WTC11 (cell line): ENCODE data around the gene BICD1. TPM values are rescaled to one million over a fixed set of nuclear protein-coding genes. Genes with fewer than 3 reads are reported as not detected.

Experiments
- ATAC-seq: fragments of 200-7000 bp; cut with Tn5 transposase; 2 replicates; pipeline ENCODE4 v1.10.0; 2021; ENCODE audit warnings: mild to moderate bottlenecking, moderate library complexity
- CTCF ChIA-PET: fragments of 300-600 bp; sonication (Branson Sonifier 250); formaldehyde crosslinking; loops from one replicate; lab custom pipeline; 2021; ENCODE audit warnings: antibody characterized with exemption; lab: Charles Lee
- POLR2A ChIA-PET: fragments of 350-600 bp; sonication (Branson Sonifier 250); formaldehyde crosslinking; loops from one replicate; lab custom pipeline; 2021; ENCODE audit warnings: antibody characterized with exemption; lab: Charles Lee
- DNase-seq: peaks from one replicate; pipeline ENCODE4 v3.0.0; 2021; ENCODE audit warnings: low spot score
- H3K27ac Mint-ChIP-seq: 2 replicates; pipeline ENCODE4 v1.8.0; 2021; ENCODE audit warnings: mixed read lengths
- H3K27me3 Mint-ChIP-seq: 2 replicates; pipeline ENCODE4 v1.8.0; 2021; ENCODE audit warnings: low read depth, mild to moderate bottlenecking, moderate library complexity, mixed read lengths
- H3K36me3 Mint-ChIP-seq: 2 replicates; pipeline ENCODE4 v1.8.0; 2021; ENCODE audit warnings: mixed read lengths
- H3K4me1 Mint-ChIP-seq: 2 replicates; pipeline ENCODE4 v1.8.0; 2022; ENCODE audit warnings: mixed read lengths
- H3K4me3 Mint-ChIP-seq: 2 replicates; pipeline ENCODE4 v1.8.0; 2021; ENCODE audit warnings: mild to moderate bottlenecking, moderate library complexity, mixed read lengths
- H3K9me3 Mint-ChIP-seq: 2 replicates; pipeline ENCODE4 v1.8.0; 2021; ENCODE audit warnings: mixed read lengths
- ETV6 ChIP-seq: sonication (generic); formaldehyde crosslinking; IDR thresholded peaks from 2 replicates; pipeline ENCODE4 v1.8.1; 2022; ENCODE audit warnings: mild to moderate bottlenecking, missing genetic modification reagents
- GABPB1 ChIP-seq: sonication (generic); formaldehyde crosslinking; IDR thresholded peaks from 2 replicates; pipeline ENCODE4 v1.8.1; 2023; ENCODE audit warnings: mild to moderate bottlenecking, missing genetic modification reagents
- JAZF1 ChIP-seq: fragments of 250-450 bp; sonication (Bioruptor Pico); IDR thresholded peaks from 2 replicates; pipeline ENCODE4 v1.9.0; 2021; ENCODE audit warnings: moderate library complexity, mild to moderate bottlenecking, inconsistent platforms
- MXD4 ChIP-seq: fragments of 250-450 bp; sonication (Bioruptor Pico); IDR thresholded peaks from 2 replicates; pipeline ENCODE4 v1.8.0; 2021; ENCODE audit warnings: mild to moderate bottlenecking, moderate library complexity, borderline replicate concordance
- NFE2L1 ChIP-seq: sonication (generic); formaldehyde crosslinking; IDR thresholded peaks from 2 replicates; pipeline ENCODE4 v1.8.1; 2023; ENCODE audit warnings: missing genetic modification reagents
- SMAD3 ChIP-seq: sonication (generic); formaldehyde crosslinking; IDR thresholded peaks from 2 replicates; pipeline ENCODE4 v1.8.0; 2022; ENCODE audit warnings: missing genetic modification reagents, mild to moderate bottlenecking, borderline replicate concordance
- ZBTB21 ChIP-seq: sonication (generic); formaldehyde crosslinking; IDR thresholded peaks from 2 replicates; pipeline ENCODE4 v1.8.1; 2023; ENCODE audit warnings: mild to moderate bottlenecking, missing genetic modification reagents, borderline replicate concordance
- ZNF219 ChIP-seq: sonication (generic); formaldehyde crosslinking; IDR thresholded peaks from 2 replicates; pipeline ENCODE4 v1.8.0; 2023; ENCODE audit warnings: missing genetic modification reagents, mild to moderate bottlenecking, borderline replicate concordance
- ZNF317 ChIP-seq: sonication (generic); formaldehyde crosslinking; IDR thresholded peaks from 2 replicates; pipeline ENCODE4 v1.8.1; 2023; ENCODE audit warnings: low read depth, mild to moderate bottlenecking, moderate library complexity, missing genetic modification reagents, borderline replicate concordance
- total RNA-seq: library from RNA; stranded (reverse); gene quantifications from 3 replicates; pipeline ENCODE4 v1.2.3, GENCODE V29; 2021
- TF ChIP-seq, protein P1 (sequence below): fragments of 250-450 bp; sonication (Bioruptor Pico); IDR thresholded peaks from 2 replicates; pipeline ENCODE4 v2.1.2; 2022; ENCODE audit warnings: mild to moderate bottlenecking, moderate library complexity
- TF ChIP-seq, protein P2 (sequence below): fragments of 250-450 bp; sonication (Bioruptor Pico); IDR thresholded peaks from 2 replicates; pipeline ENCODE4 v1.9.0; 2021; ENCODE audit warnings: mild to moderate bottlenecking
- TF ChIP-seq, protein P3 (sequence below): fragments of 250-450 bp; sonication (Bioruptor Pico); IDR thresholded peaks from 2 replicates; pipeline ENCODE4 v1.8.0; 2021; ENCODE audit warnings: mild to moderate bottlenecking
- TF ChIP-seq, protein P4 (sequence below): sonication (generic); formaldehyde crosslinking; conservative IDR thresholded peaks from 2 replicates; pipeline ENCODE4 v1.8.1; 2023; ENCODE audit warnings: mild to moderate bottlenecking, low read depth, missing genetic modification reagents, moderate library complexity
- TF ChIP-seq, protein P5 (sequence below): sonication (generic); formaldehyde crosslinking; IDR thresholded peaks from 2 replicates; pipeline ENCODE4 v1.8.1; 2022; ENCODE audit warnings: mild to moderate bottlenecking, moderate library complexity, missing genetic modification reagents
- TF ChIP-seq, protein P6 (sequence below): sonication (generic); formaldehyde crosslinking; IDR thresholded peaks from 2 replicates; pipeline ENCODE4 v1.8.0; 2022; ENCODE audit warnings: missing genetic modification reagents

Gene BICD1
- total RNA-seq, 1 experiment from 2014 or later, result 69.4 TPM

DNA sequence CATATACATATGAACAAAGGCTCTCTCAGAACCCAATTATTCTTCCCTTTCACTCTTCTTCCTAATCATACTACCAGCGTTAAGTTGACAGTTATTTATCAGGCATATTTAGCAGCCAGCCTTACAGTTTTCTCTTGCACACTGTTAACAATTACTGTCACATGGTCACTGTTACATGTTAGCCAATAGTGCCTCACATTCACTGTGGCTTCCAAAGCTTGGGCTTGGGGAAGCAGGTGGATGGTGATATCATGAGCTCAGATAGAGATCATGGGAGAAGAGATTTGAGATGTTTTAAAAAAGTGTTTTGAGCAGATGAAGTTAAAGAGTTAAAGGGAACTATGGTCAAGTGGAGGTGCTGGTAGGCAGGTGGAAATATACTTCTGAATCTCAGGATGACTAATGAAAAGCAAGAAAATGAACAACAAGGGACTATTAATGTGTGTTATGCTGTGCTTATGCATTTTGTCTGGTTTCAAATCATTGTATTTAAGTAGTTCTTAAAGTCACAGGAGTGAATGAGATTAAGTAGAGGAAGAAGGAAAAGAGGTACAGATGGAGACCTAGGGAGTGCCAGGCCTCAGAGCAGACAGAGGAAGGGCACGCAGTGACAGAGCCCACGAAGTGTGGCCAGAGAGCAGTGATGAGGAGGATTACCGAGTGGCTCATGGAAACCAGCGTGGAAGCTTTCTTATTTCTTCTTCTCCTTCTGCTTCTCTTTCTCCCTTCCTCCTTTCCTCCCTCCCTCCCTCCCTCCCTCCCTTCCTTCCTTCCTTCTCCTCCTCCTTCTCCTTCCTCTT, 39.6 kb downstream of the BICD1 start:
- CTCF ChIA-PET, result no interaction called here

More for the DNA sequence above, 39.6 kb downstream of the BICD1 start:
- Mint-ChIP-seq H3K4me3 (no peak overlapping the region), H3K36me3 (peaks cover 16% of the 10 kb centered on the region), H3K27ac (no peak overlapping the region), H3K4me1 (peaks cover 15% of the 10 kb centered on the region), H3K27me3 (no peaks in the 10 kb centered on the region), H3K9me3 (peaks cover 10% of the 10 kb centered on the region)
- ATAC-seq (no peak), DNase-seq (no peak)
- TF ChIP-seq ZNF219, result no peak
- no peak for TF ChIP-seq ZBTB21 (CRISPR knock-in tag)
- no peak for TF ChIP-seq GABPB1 (CRISPR knock-in tag)
- no peak for TF ChIP-seq ZNF317 (CRISPR knock-in tag)
- TF ChIP-seq, protein P1, sequence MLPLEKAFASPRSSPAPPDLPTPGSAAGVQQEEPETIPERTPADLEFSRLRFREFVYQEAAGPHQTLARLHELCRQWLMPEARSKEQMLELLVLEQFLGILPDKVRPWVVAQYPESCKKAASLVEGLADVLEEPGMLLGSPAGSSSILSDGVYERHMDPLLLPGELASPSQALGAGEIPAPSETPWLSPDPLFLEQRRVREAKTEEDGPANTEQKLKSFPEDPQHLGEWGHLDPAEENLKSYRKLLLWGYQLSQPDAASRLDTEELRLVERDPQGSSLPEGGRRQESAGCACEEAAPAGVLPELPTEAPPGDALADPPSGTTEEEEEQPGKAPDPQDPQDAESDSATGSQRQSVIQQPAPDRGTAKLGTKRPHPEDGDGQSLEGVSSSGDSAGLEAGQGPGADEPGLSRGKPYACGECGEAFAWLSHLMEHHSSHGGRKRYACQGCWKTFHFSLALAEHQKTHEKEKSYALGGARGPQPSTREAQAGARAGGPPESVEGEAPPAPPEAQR (CRISPR knock-in tag), result no peak
- TF ChIP-seq, protein P2, sequence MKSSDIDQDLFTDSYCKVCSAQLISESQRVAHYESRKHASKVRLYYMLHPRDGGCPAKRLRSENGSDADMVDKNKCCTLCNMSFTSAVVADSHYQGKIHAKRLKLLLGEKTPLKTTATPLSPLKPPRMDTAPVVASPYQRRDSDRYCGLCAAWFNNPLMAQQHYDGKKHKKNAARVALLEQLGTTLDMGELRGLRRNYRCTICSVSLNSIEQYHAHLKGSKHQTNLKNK (CRISPR knock-in tag), result no peak
- TF ChIP-seq, protein P3, sequence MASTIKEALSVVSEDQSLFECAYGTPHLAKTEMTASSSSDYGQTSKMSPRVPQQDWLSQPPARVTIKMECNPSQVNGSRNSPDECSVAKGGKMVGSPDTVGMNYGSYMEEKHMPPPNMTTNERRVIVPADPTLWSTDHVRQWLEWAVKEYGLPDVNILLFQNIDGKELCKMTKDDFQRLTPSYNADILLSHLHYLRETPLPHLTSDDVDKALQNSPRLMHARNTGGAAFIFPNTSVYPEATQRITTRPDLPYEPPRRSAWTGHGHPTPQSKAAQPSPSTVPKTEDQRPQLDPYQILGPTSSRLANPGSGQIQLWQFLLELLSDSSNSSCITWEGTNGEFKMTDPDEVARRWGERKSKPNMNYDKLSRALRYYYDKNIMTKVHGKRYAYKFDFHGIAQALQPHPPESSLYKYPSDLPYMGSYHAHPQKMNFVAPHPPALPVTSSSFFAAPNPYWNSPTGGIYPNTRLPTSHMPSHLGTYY, result no peak
- TF ChIP-seq, protein P4, sequence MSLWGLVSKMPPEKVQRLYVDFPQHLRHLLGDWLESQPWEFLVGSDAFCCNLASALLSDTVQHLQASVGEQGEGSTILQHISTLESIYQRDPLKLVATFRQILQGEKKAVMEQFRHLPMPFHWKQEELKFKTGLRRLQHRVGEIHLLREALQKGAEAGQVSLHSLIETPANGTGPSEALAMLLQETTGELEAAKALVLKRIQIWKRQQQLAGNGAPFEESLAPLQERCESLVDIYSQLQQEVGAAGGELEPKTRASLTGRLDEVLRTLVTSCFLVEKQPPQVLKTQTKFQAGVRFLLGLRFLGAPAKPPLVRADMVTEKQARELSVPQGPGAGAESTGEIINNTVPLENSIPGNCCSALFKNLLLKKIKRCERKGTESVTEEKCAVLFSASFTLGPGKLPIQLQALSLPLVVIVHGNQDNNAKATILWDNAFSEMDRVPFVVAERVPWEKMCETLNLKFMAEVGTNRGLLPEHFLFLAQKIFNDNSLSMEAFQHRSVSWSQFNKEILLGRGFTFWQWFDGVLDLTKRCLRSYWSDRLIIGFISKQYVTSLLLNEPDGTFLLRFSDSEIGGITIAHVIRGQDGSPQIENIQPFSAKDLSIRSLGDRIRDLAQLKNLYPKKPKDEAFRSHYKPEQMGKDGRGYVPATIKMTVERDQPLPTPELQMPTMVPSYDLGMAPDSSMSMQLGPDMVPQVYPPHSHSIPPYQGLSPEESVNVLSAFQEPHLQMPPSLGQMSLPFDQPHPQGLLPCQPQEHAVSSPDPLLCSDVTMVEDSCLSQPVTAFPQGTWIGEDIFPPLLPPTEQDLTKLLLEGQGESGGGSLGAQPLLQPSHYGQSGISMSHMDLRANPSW (CRISPR knock-in tag), result no peak
- TF ChIP-seq NFE2L1, result no peak
- TF ChIP-seq MXD4, result no peak
- TF ChIP-seq ETV6, result no peak
- TF ChIP-seq, protein P5, sequence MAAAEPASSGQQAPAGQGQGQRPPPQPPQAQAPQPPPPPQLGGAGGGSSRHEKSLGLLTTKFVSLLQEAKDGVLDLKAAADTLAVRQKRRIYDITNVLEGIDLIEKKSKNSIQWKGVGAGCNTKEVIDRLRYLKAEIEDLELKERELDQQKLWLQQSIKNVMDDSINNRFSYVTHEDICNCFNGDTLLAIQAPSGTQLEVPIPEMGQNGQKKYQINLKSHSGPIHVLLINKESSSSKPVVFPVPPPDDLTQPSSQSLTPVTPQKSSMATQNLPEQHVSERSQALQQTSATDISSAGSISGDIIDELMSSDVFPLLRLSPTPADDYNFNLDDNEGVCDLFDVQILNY (CRISPR knock-in tag), result no peak
- TF ChIP-seq, protein P6, sequence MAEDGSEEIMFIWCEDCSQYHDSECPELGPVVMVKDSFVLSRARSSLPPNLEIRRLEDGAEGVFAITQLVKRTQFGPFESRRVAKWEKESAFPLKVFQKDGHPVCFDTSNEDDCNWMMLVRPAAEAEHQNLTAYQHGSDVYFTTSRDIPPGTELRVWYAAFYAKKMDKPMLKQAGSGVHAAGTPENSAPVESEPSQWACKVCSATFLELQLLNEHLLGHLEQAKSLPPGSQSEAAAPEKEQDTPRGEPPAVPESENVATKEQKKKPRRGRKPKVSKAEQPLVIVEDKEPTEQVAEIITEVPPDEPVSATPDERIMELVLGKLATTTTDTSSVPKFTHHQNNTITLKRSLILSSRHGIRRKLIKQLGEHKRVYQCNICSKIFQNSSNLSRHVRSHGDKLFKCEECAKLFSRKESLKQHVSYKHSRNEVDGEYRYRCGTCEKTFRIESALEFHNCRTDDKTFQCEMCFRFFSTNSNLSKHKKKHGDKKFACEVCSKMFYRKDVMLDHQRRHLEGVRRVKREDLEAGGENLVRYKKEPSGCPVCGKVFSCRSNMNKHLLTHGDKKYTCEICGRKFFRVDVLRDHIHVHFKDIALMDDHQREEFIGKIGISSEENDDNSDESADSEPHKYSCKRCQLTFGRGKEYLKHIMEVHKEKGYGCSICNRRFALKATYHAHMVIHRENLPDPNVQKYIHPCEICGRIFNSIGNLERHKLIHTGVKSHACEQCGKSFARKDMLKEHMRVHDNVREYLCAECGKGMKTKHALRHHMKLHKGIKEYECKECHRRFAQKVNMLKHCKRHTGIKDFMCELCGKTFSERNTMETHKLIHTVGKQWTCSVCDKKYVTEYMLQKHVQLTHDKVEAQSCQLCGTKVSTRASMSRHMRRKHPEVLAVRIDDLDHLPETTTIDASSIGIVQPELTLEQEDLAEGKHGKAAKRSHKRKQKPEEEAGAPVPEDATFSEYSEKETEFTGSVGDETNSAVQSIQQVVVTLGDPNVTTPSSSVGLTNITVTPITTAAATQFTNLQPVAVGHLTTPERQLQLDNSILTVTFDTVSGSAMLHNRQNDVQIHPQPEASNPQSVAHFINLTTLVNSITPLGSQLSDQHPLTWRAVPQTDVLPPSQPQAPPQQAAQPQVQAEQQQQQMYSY (CRISPR knock-in tag), result no peak
- no peak for TF ChIP-seq JAZF1 (CRISPR knock-in tag)
- no peak for TF ChIP-seq SMAD3 (CRISPR knock-in tag)
- POLR2A ChIA-PET, result no interaction called here
